B cell (primary cell): Measurements from ENCODE around the gene RPL18. TPM values are rescaled to one million over a fixed set of nuclear protein-coding genes. Genes with fewer than 3 reads are reported as not detected.

Source experiments
- ATAC-seq: fragments of 200-7000 bp; cut with Tn5 transposase; one replicate; pipeline ENCODE4 v1.10.0; 2021; ENCODE audit warnings: low read depth, mild to moderate bottlenecking, moderate number of reproducible peaks, moderate library complexity
- CTCF ChIA-PET: fragments of 350-600 bp; sonication (Branson Sonifier 250); formaldehyde crosslinking; loops from one replicate; lab custom pipeline; 2021; ENCODE audit warnings: antibody characterized with exemption, inconsistent platforms; lab: Charles Lee
- POLR2A ChIA-PET: fragments of 350-600 bp; sonication (Branson Sonifier 250); formaldehyde crosslinking; loops from one replicate; lab custom pipeline; 2021; ENCODE audit warnings: antibody characterized with exemption; lab: Charles Lee
- DNase-seq: peaks from one replicate; pipeline ENCODE4 v3.0.0; 2013
- H2AFZ ChIP-seq: 2 replicates; pipeline ENCODE4 v1.6.1; 2012; ENCODE audit warnings: mild to moderate bottlenecking, low read depth, low read length; ENCODE audit not compliant: insufficient read depth, poor library complexity, severe bottlenecking
- H3K27ac ChIP-seq, 2 donors: 1 replicate in 1 of 2; 2 replicates in 1 of 2; pipeline ENCODE4 v1.5.1; 2012 to 2013; ENCODE audit warnings: low read length in 2 of 2, mild to moderate bottlenecking in 2 of 2, moderate library complexity in 1 of 2
- H3K27me3 ChIP-seq, 4 experiments: fragments of 200-600 bp in 1 of 4; sonication (generic) in 1 of 4; replicated peaks in 1 of 4; 1 replicate in 2 of 4; 2 replicates in 2 of 4; pipeline versions ENCODE4 v1.6.1 to v1.7.0; 2013 to 2016; ENCODE audit warnings: low read length in 3 of 4, mild to moderate bottlenecking in 2 of 4, mixed read lengths in 1 of 4, moderate library complexity in 1 of 4; ENCODE audit not compliant: insufficient read depth in 4 of 4, control insufficient read depth in 3 of 4; ENCODE audit errors: control extremely low read depth in 1 of 4
- H3K36me3 ChIP-seq, 2 experiments: replicated peaks in 1 of 2; 1 replicate in 1 of 2; 2 replicates in 1 of 2; pipeline versions ENCODE4 v1.6.1 to v1.7.1; 2013; ENCODE audit warnings: low read length in 1 of 2; ENCODE audit not compliant: insufficient read depth in 2 of 2, control insufficient read depth in 1 of 2; ENCODE audit errors: control extremely low read depth in 1 of 2, extremely low read depth in 1 of 2
- H3K4me1 ChIP-seq, 2 donors: fragments of 200-600 bp in 1 of 2; sonication (generic) in 1 of 2; 1 replicate in 1 of 2; 2 replicates in 1 of 2; pipeline versions ENCODE4 v1.5.1 to v1.6.1; 2013 to 2017; ENCODE audit warnings: low read length in 2 of 2; ENCODE audit not compliant: control insufficient read depth in 2 of 2, insufficient read depth in 2 of 2
- H3K4me2 ChIP-seq: replicated peaks from 2 replicates; pipeline ENCODE3; 2012; ENCODE audit warnings: mild to moderate bottlenecking, low read depth, low read length; ENCODE audit not compliant: poor library complexity, severe bottlenecking
- H3K4me3 ChIP-seq, 5 experiments: fragments of 200-600 bp in 1 of 5; sonication (generic) in 1 of 5; 1 replicate in 3 of 5; 2 replicates in 2 of 5; pipeline versions ENCODE4 v1.5.1 to v1.7.0; 2011 to 2016; ENCODE audit warnings: low read length in 4 of 5, mild to moderate bottlenecking in 4 of 5, low read depth in 2 of 5, control low read depth in 1 of 5, moderate library complexity in 1 of 5; ENCODE audit not compliant: insufficient read depth in 1 of 5; ENCODE audit errors: control extremely low read depth in 1 of 5, extremely low read depth in 1 of 5
- H3K79me2 ChIP-seq: fragments of 200-600 bp; sonication (generic); one replicate; pipeline ENCODE4 v1.6.0; 2016; ENCODE audit warnings: low read length; ENCODE audit not compliant: control insufficient read depth, insufficient read depth
- H3K9ac ChIP-seq: fragments of 200-600 bp; sonication (generic); 2 replicates; pipeline ENCODE4 v1.6.1; 2017; ENCODE audit warnings: mild to moderate bottlenecking, low read length, moderate library complexity
- H3K9me3 ChIP-seq, 3 donors: one replicate each; pipeline versions ENCODE4 v1.6.1 to v1.7.1; 2013; ENCODE audit warnings: low read length in 2 of 3; ENCODE audit not compliant: control insufficient read depth in 2 of 3, insufficient read depth in 1 of 3; ENCODE audit errors: control extremely low read depth in 1 of 3
- H4K20me1 ChIP-seq: 2 replicates; pipeline ENCODE4 v1.6.0; 2012; ENCODE audit warnings: mild to moderate bottlenecking, low read length; ENCODE audit not compliant: insufficient read depth, control insufficient read depth, poor library complexity, severe bottlenecking
- H3K27ac Mint-ChIP-seq: one replicate; pipeline ENCODE4 v1.8.0; 2021; ENCODE audit warnings: mixed read lengths
- H3K27me3 Mint-ChIP-seq: one replicate; pipeline ENCODE4 v1.8.0; 2021; ENCODE audit warnings: mixed read lengths
- H3K4me1 Mint-ChIP-seq: one replicate; pipeline ENCODE4 v1.8.0; 2021; ENCODE audit warnings: mixed read lengths
- H3K4me3 Mint-ChIP-seq: one replicate; pipeline ENCODE4 v1.8.0; 2021; ENCODE audit warnings: mixed read lengths
- H3K9me3 Mint-ChIP-seq: one replicate; pipeline ENCODE4 v1.8.0; 2022; ENCODE audit warnings: mixed read lengths; ENCODE audit not compliant: insufficient read depth
- EZH2 ChIP-seq: IDR thresholded peaks from 2 replicates; pipeline ENCODE4 v1.6.1; 2012; ENCODE audit warnings: borderline replicate concordance, low read depth, mild to moderate bottlenecking, moderate library complexity, low read length; ENCODE audit not compliant: insufficient read depth, poor library complexity, severe bottlenecking
- WGBS: methylation state at CpG from one replicate; pipeline ENCODE4 v1.1.5; 2013; ENCODE audit warnings: missing lambda C conversion rate; ENCODE audit not compliant: insufficient coverage; 5-methylcytosine and 5-hydroxymethylcytosine counted together
- intact Hi-C: fragments of 100-400 bp; cut with micrococcal nuclease; formaldehyde crosslinking; loops from one replicate; pipeline ENCODE4 v1.10.0; 2022
- polyA plus RNA-seq: library from polyadenylated mRNA; depleted of rRNA; stranded (reverse); fragments of >200 nt; gene quantifications from 2 replicates; pipeline ENCODE4 v1.2.3, GENCODE V29; 2012
- total RNA-seq, 2 donors: library from RNA; stranded (reverse); fragments of 120-200 nt in 1 of 2; gene quantifications; 1 replicate in 1 of 2; 2 replicates in 1 of 2; pipeline versions ENCODE4 v1.2.3 to v1.2.4, GENCODE V29; 2013 to 2022
- TF ChIP-seq, protein P1 (sequence below): fragments of 200-600 bp; IDR thresholded peaks from one replicate; pipeline ENCODE4 v1.8.0; 2022; ENCODE audit warnings: antibody characterized with exemption, mild to moderate bottlenecking

RPL18 gene
- total and polyA plus RNA-seq, 2 donors (not counting 1 experiment from before 2014, with no cell fraction given) = 2,248 to 4,393 TPM

DNA sequence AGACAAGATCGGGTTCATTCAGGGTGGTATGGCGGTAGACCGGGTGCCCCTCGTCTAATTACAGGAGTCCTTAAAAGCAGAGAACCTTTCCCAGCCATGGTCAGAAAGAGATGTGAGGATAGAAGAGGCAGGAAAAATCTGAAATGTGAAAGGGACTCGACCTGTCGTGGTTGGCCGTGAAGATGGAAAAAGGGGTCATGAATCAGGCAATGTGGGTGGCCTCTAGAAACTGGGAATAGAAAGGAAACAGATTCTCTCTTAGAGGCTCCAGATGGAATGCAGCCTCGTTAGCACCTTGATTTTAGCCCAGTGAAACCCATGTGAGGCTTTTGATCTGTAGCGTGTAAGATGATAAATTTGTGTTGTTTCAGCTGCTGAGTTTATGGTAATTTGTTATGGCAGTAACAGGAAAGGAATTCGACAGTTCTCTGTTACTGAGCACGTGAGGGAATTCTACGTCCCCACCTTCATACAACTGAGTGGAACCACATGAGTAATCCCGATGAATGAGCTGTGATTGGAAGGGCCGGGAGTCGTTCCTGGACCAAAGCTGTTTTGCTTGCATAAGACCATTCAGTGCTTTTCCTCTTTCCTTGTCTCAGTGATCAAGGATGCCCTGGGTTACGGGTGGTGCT lies 38.0 kb upstream of the RPL18 start:
- H2AFZ ChIP-seq = no peak overlapping the region
- 73% methylated on average over 11 of the region's 16 CpGs for WGBS
- POLR2A ChIA-PET = interaction anchor here (0.6 kb wide), 1 partner anchor 10 kb away, joined by 10 read pairs; no protein-coding TSS in a partner anchor
- no peaks in the 10 kb centered on the region for H3K36me3 ChIP-seq
- no peaks in the 10 kb centered on the region for H3K9me3 ChIP-seq
- H3K4me1 ChIP-seq = peaks cover 8 to 23% of the 10 kb centered on the region in 2 donors
- intact Hi-C loops = no loop called here
- no peak overlapping the region for H3K9ac ChIP-seq
- no peak overlapping the region for H3K27ac Mint-ChIP-seq
- no peaks in the 10 kb centered on the region for H3K9me3 Mint-ChIP-seq
- H3K79me2 ChIP-seq = no peaks in the 10 kb centered on the region
- peaks cover 21% of the 10 kb centered on the region for H3K4me1 Mint-ChIP-seq
- TF ChIP-seq, protein P1, sequence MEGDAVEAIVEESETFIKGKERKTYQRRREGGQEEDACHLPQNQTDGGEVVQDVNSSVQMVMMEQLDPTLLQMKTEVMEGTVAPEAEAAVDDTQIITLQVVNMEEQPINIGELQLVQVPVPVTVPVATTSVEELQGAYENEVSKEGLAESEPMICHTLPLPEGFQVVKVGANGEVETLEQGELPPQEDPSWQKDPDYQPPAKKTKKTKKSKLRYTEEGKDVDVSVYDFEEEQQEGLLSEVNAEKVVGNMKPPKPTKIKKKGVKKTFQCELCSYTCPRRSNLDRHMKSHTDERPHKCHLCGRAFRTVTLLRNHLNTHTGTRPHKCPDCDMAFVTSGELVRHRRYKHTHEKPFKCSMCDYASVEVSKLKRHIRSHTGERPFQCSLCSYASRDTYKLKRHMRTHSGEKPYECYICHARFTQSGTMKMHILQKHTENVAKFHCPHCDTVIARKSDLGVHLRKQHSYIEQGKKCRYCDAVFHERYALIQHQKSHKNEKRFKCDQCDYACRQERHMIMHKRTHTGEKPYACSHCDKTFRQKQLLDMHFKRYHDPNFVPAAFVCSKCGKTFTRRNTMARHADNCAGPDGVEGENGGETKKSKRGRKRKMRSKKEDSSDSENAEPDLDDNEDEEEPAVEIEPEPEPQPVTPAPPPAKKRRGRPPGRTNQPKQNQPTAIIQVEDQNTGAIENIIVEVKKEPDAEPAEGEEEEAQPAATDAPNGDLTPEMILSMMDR = no peak
- TF ChIP-seq EZH2 = no peak
- CTCF ChIA-PET = interaction anchor here (1.4 kb wide), 1 partner anchor 18 kb away, joined by 3 read pairs; no protein-coding TSS in a partner anchor
- no peaks in the 10 kb centered on the region for H3K27me3 ChIP-seq
- no peak overlapping the region for H3K27ac ChIP-seq
- no peak for ATAC-seq
- no peaks in the 10 kb centered on the region for H4K20me1 ChIP-seq
- DNase-seq = no peak
- no peak overlapping the region for H3K4me2 ChIP-seq
- H3K27me3 Mint-ChIP-seq = no peaks in the 10 kb centered on the region
- H3K4me3 ChIP-seq = no peak overlapping the region
- H3K4me3 Mint-ChIP-seq = no peak overlapping the region

DNA sequence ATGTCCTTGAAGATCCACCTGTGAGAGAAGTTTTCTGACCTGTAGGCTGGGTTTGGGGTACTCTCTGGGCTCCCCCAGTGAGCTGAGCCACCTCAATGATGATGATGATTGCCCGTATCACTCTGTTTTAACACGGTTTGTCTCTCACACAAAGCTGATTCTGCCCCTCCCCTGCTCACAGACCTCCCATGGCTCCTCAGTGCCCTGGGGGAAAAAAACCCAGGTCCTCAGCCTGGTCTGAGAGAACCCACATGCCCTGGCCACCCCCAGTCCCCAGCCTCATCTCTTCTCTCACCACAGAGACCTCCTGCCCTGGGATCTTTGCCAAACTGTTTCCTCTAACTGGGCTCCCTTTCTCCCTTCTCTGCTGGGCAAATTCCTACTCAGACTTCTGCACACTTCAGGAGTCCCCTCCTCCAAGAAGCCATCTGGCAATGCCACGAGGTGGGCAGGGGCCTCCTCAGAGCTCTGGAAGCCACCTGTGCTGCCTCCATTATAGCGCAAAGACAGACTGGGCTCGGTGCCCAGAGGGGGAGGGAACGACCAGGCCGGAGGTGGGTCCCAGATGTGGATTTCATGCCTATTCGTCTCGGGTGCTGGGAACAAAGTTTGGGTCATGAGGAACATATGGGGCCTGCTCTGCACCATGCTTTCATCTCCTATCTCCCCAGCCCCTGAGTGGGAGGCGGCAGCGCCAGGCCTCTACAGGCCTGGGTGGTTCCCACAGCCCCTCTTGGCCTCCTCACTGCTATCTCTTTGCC lies 35.5 kb upstream of the RPL18 start:
- no peaks in the 10 kb centered on the region for H3K79me2 ChIP-seq
- no peaks in the 10 kb centered on the region for H3K27me3 ChIP-seq
- ATAC-seq = no peak
- ChIA-PET POLR2A (no interaction called here), CTCF (interaction anchor here (1.0 kb wide), 1 partner anchor 9 kb away, joined by 3 read pairs; the partner anchor contains the start of gene CA11)
- H4K20me1 ChIP-seq = no peaks in the 10 kb centered on the region
- peak overlapping the region; percentile 28 for H2AFZ ChIP-seq
- H3K36me3 ChIP-seq = no peaks in the 10 kb centered on the region
- Mint-ChIP-seq H3K4me1 (peaks cover 18% of the 10 kb centered on the region), H3K4me3 (no peak overlapping the region), H3K27me3 (no peaks in the 10 kb centered on the region), H3K27ac (peak overlapping the region; percentile 46), H3K9me3 (no peaks in the 10 kb centered on the region)
- H3K27ac ChIP-seq = no peak overlapping the region
- H3K9ac ChIP-seq = no peak overlapping the region
- no peak overlapping the region for H3K4me2 ChIP-seq
- peaks cover 0 to 2% (median 0%) of the 10 kb centered on the region in 3 donors for H3K9me3 ChIP-seq
- peaks cover 3 to 7% of the 10 kb centered on the region in 2 donors for H3K4me1 ChIP-seq
- DNase-seq = no peak
- intact Hi-C loops = no loop called here
- WGBS = 38% methylated on average over 10 of the region's 11 CpGs
- H3K4me3 ChIP-seq = no peak overlapping the region
- TF ChIP-seq EZH2 = no peak
- TF ChIP-seq, protein P1 = no peak
